Neural progenitor cell (in vitro differentiated cells): Measurements from ENCODE around the gene TMIGD3. TPM values are rescaled to one million over a fixed set of nuclear protein-coding genes. Genes with fewer than 3 reads are reported as not detected.

Experiments used
- DNase-seq: peaks from one replicate; pipeline ENCODE4 v3.0.0-alpha.2; 2016; ENCODE audit warnings: low spot score
- H2AFZ ChIP-seq: fragments of 200-600 bp; sonication (generic); replicated peaks from 2 replicates; pipeline ENCODE4 v1.6.1; 2016; ENCODE audit warnings: antibody characterized with exemption
- H3F3A ChIP-seq: fragments of 200-600 bp; sonication (generic); 2 replicates; pipeline ENCODE4 v1.6.1; 2016; ENCODE audit warnings: antibody characterized with exemption, low read depth
- H3K27ac ChIP-seq: fragments of 200-600 bp; sonication (generic); 2 replicates; pipeline ENCODE4 v1.5.1; 2016; ENCODE audit warnings: mild to moderate bottlenecking
- H3K27me3 ChIP-seq: fragments of 200-600 bp; sonication (generic); 2 replicates; pipeline ENCODE4 v1.6.1; 2016; ENCODE audit warnings: mild to moderate bottlenecking, moderate library complexity
- H3K36me3 ChIP-seq: fragments of 200-600 bp; sonication (generic); 2 replicates; pipeline ENCODE4 v1.5.1; 2016
- H3K4me1 ChIP-seq: fragments of 200-600 bp; sonication (generic); 2 replicates; pipeline ENCODE4 v1.6.1; 2016; ENCODE audit warnings: mixed run types
- H3K4me2 ChIP-seq: fragments of 200-600 bp; sonication (generic); 2 replicates; pipeline ENCODE4 v1.6.1; 2016
- H3K4me3 ChIP-seq: fragments of 200-600 bp; sonication (generic); 2 replicates; pipeline ENCODE4 v1.5.1; 2016
- H3K79me2 ChIP-seq: fragments of 200-600 bp; sonication (generic); 2 replicates; pipeline ENCODE4 v1.6.1; 2016; ENCODE audit warnings: low read depth
- H3K9ac ChIP-seq: fragments of 200-600 bp; sonication (generic); 2 replicates; pipeline ENCODE4 v1.6.1; 2016
- H3K9me3 ChIP-seq: fragments of 200-600 bp; sonication (generic); 2 replicates; pipeline ENCODE4 v1.5.1; 2016; ENCODE audit warnings: low read depth
- H4K20me1 ChIP-seq: fragments of 200-600 bp; sonication (generic); 2 replicates; pipeline ENCODE4 v1.6.1; 2016; ENCODE audit warnings: low read depth
- H3K27ac Mint-ChIP-seq: 3 replicates; pipeline ENCODE4 v1.8.0; 2021; ENCODE audit warnings: mixed read lengths
- H3K27me3 Mint-ChIP-seq: 2 replicates; pipeline ENCODE4 v1.8.0; 2022; ENCODE audit warnings: low read depth, mild to moderate bottlenecking, inconsistent platforms, moderate library complexity, mixed read lengths; ENCODE audit not compliant: insufficient read depth
- H3K36me3 Mint-ChIP-seq: 3 replicates; pipeline ENCODE4 v1.8.0; 2021; ENCODE audit warnings: mixed read lengths
- H3K4me1 Mint-ChIP-seq: 3 replicates; pipeline ENCODE4 v1.8.0; 2021; ENCODE audit warnings: mixed read lengths
- H3K4me3 Mint-ChIP-seq: 3 replicates; pipeline ENCODE4 v1.8.0; 2021; ENCODE audit warnings: mild to moderate bottlenecking, moderate library complexity, mixed read lengths
- H3K9me3 Mint-ChIP-seq: 3 replicates; pipeline ENCODE4 v1.8.0; 2020; ENCODE audit warnings: mixed read lengths
- CTCF ChIP-seq: fragments of 200-600 bp; sonication (generic); IDR thresholded peaks from 2 replicates; pipeline ENCODE4 v1.5.1; 2017; ENCODE audit warnings: antibody characterized with exemption, mild to moderate bottlenecking
- EZH2 ChIP-seq: fragments of 200-600 bp; sonication (generic); IDR thresholded peaks from 2 replicates; pipeline ENCODE4 v1.6.1; 2017; ENCODE audit warnings: antibody characterized with exemption, mild to moderate bottlenecking, moderate library complexity
- EZH2phosphoT487 ChIP-seq: fragments of 200-600 bp; sonication (generic); IDR thresholded peaks from 2 replicates; pipeline ENCODE4 v1.6.1; 2017; ENCODE audit warnings: antibody characterized with exemption
- total RNA-seq: library from RNA; depleted of rRNA; stranded (reverse); fragments of >200 nt; gene quantifications from 2 replicates; pipeline ENCODE4 v1.2.3, GENCODE V29; 2015; ENCODE audit warnings: low replicate concordance

Gene TMIGD3
- total RNA-seq, 1 donor from 2014 or later: not detected

- H3K4me1 Mint-ChIP-seq: no peaks in the 10 kb centered on the region
- Histone ChIP-seq H2AFZ (no peak overlapping the region), H3F3A (no peaks in the 10 kb centered on the region), H4K20me1 (no peaks in the 10 kb centered on the region), H3K4me1 (no peaks in the 10 kb centered on the region), H3K9me3 (no peaks in the 10 kb centered on the region), H3K36me3 (no peaks in the 10 kb centered on the region), H3K4me2 (no peak overlapping the region), H3K27ac (no peak overlapping the region), H3K9ac (no peak overlapping the region), H3K4me3 (no peak overlapping the region), H3K79me2 (no peaks in the 10 kb centered on the region), H3K27me3 (no peaks in the 10 kb centered on the region)
- no peaks in the 10 kb centered on the region for H3K9me3 Mint-ChIP-seq
- H3K27me3 Mint-ChIP-seq: no peaks in the 10 kb centered on the region
- H3K27ac Mint-ChIP-seq: no peak overlapping the region
- no peak for TF ChIP-seq EZH2phosphoT487
- no peak for TF ChIP-seq EZH2
- no peak for TF ChIP-seq CTCF
- no peak overlapping the region for H3K4me3 Mint-ChIP-seq
- DNase-seq: no peak
- no peaks in the 10 kb centered on the region for H3K36me3 Mint-ChIP-seq
Observed at GRCh38 chr1:111471538-111471937, 31.9 kb downstream of the TMIGD3 start.

- Histone ChIP-seq H3K4me2 (no peak overlapping the region), H3K79me2 (no peaks in the 10 kb centered on the region), H3F3A (no peaks in the 10 kb centered on the region), H4K20me1 (no peaks in the 10 kb centered on the region), H3K9ac (no peak overlapping the region), H2AFZ (no peak overlapping the region), H3K36me3 (no peaks in the 10 kb centered on the region), H3K27me3 (no peaks in the 10 kb centered on the region), H3K4me3 (no peak overlapping the region), H3K9me3 (no peaks in the 10 kb centered on the region), H3K27ac (no peak overlapping the region), H3K4me1 (no peaks in the 10 kb centered on the region)
- Mint-ChIP-seq H3K36me3 (no peaks in the 10 kb centered on the region), H3K4me1 (no peaks in the 10 kb centered on the region), H3K27me3 (no peaks in the 10 kb centered on the region), H3K9me3 (no peaks in the 10 kb centered on the region), H3K4me3 (no peak overlapping the region), H3K27ac (no peak overlapping the region)
- TF ChIP-seq EZH2 (no peak), CTCF (no peak), EZH2phosphoT487 (no peak)
- no peak for DNase-seq
Observed at GRCh38 chr1:111471012-111471411, 32.4 kb downstream of the TMIGD3 start.

- Mint-ChIP-seq H3K36me3 (no peaks in the 10 kb centered on the region), H3K4me3 (no peak overlapping the region), H3K9me3 (no peaks in the 10 kb centered on the region), H3K27ac (no peak overlapping the region), H3K4me1 (no peaks in the 10 kb centered on the region), H3K27me3 (no peaks in the 10 kb centered on the region)
- no peak overlapping the region for H3K4me3 ChIP-seq
- no peak for DNase-seq
- no peak overlapping the region for H2AFZ ChIP-seq
- H4K20me1 ChIP-seq: no peaks in the 10 kb centered on the region
- no peaks in the 10 kb centered on the region for H3K9me3 ChIP-seq
- H3K9ac ChIP-seq: no peak overlapping the region
- H3K4me1 ChIP-seq: no peaks in the 10 kb centered on the region
- H3K36me3 ChIP-seq: no peaks in the 10 kb centered on the region
- H3K27me3 ChIP-seq: no peaks in the 10 kb centered on the region
- H3K27ac ChIP-seq: no peak overlapping the region
- no peaks in the 10 kb centered on the region for H3F3A ChIP-seq
- H3K79me2 ChIP-seq: no peaks in the 10 kb centered on the region
- TF ChIP-seq EZH2phosphoT487 (no peak), CTCF (no peak), EZH2 (no peak)
- no peak overlapping the region for H3K4me2 ChIP-seq
Observed at GRCh38 chr1:111470596-111470995, 32.8 kb downstream of the TMIGD3 start.

GRCh38 chr1:111469539-111469938, 33.9 kb downstream of the TMIGD3 start:
- Mint-ChIP-seq H3K4me1 (no peaks in the 10 kb centered on the region), H3K27me3 (no peaks in the 10 kb centered on the region), H3K36me3 (no peaks in the 10 kb centered on the region), H3K4me3 (no peak overlapping the region), H3K27ac (no peak overlapping the region), H3K9me3 (no peaks in the 10 kb centered on the region)
- H3K4me2 ChIP-seq: no peak overlapping the region
- H2AFZ ChIP-seq: no peak overlapping the region
- H3K79me2 ChIP-seq: no peaks in the 10 kb centered on the region
- no peaks in the 10 kb centered on the region for H3F3A ChIP-seq
- TF ChIP-seq EZH2: no peak
- TF ChIP-seq EZH2phosphoT487: no peak
- TF ChIP-seq CTCF: no peak
- H3K4me3 ChIP-seq: no peak overlapping the region
- H3K9ac ChIP-seq: no peak overlapping the region
- no peaks in the 10 kb centered on the region for H4K20me1 ChIP-seq
- no peaks in the 10 kb centered on the region for H3K4me1 ChIP-seq
- H3K27me3 ChIP-seq: no peaks in the 10 kb centered on the region
- H3K27ac ChIP-seq: no peak overlapping the region
- no peaks in the 10 kb centered on the region for H3K36me3 ChIP-seq
- H3K9me3 ChIP-seq: no peaks in the 10 kb centered on the region
- no peak for DNase-seq
